Endodermal cell (in vitro differentiated cells): ENCODE measurements around the gene TNPO3. TPM values are rescaled to one million over a fixed set of nuclear protein-coding genes. Genes with fewer than 3 reads are reported as not detected.

Experiments used
- DNase-seq: peaks from one replicate; pipeline ENCODE4 v3.0.0-alpha.2; 2017
- H3K27ac ChIP-seq: 2 replicates; pipeline ENCODE4 v1.5.1; 2013; ENCODE audit warnings: mild to moderate bottlenecking, low read depth, low read length, moderate library complexity
- H3K27me3 ChIP-seq: 2 replicates; pipeline ENCODE4 v1.6.1; 2013; ENCODE audit warnings: mild to moderate bottlenecking, low read length, moderate library complexity; ENCODE audit not compliant: insufficient read depth, control insufficient read depth, poor library complexity, severe bottlenecking
- H3K36me3 ChIP-seq: 2 replicates; pipeline ENCODE4 v1.7.0; 2013; ENCODE audit warnings: mild to moderate bottlenecking, low read length, moderate library complexity; ENCODE audit not compliant: control insufficient read depth, insufficient read depth
- H3K4me1 ChIP-seq: one replicate; pipeline ENCODE4 v1.7.0; 2013; ENCODE audit warnings: low read length; ENCODE audit not compliant: control insufficient read depth, insufficient read depth
- H3K4me3 ChIP-seq: 2 replicates; pipeline ENCODE4 v1.5.1; 2013; ENCODE audit warnings: mild to moderate bottlenecking, low read length, moderate library complexity
- H3K9ac ChIP-seq: 2 replicates; pipeline ENCODE4 v1.6.1; 2013; ENCODE audit warnings: mild to moderate bottlenecking, low read length, moderate library complexity; ENCODE audit not compliant: poor library complexity, severe bottlenecking; ENCODE audit errors: extremely low read depth
- H3K9me3 ChIP-seq: 2 replicates; pipeline ENCODE4 v1.6.1; 2013; ENCODE audit warnings: mild to moderate bottlenecking, low read length, moderate library complexity; ENCODE audit not compliant: control insufficient read depth
- H3K27ac Mint-ChIP-seq: 2 replicates; pipeline ENCODE4 v1.8.0; 2020; ENCODE audit warnings: mixed read lengths
- H3K27me3 Mint-ChIP-seq: 2 replicates; pipeline ENCODE4 v1.8.0; 2021; ENCODE audit warnings: mild to moderate bottlenecking, mixed read lengths; ENCODE audit not compliant: insufficient read depth
- H3K36me3 Mint-ChIP-seq: 2 replicates; pipeline ENCODE4 v1.8.0; 2020; ENCODE audit warnings: low read depth, mixed read lengths
- H3K4me1 Mint-ChIP-seq: 2 replicates; pipeline ENCODE4 v1.8.0; 2020; ENCODE audit warnings: mixed read lengths
- H3K4me3 Mint-ChIP-seq: 2 replicates; pipeline ENCODE4 v1.8.0; 2020; ENCODE audit warnings: mild to moderate bottlenecking, moderate library complexity, mixed read lengths
- H3K9me3 Mint-ChIP-seq: 2 replicates; pipeline ENCODE4 v1.8.0; 2020; ENCODE audit warnings: mild to moderate bottlenecking, mixed read lengths
- CTCF ChIP-seq: fragments of 200-600 bp; sonication (generic); conservative IDR thresholded peaks from 2 replicates; pipeline ENCODE4 v1.5.0; 2021; ENCODE audit warnings: antibody characterized with exemption, mild to moderate bottlenecking
- WGBS, 2 experiments: methylation state at CpG; one replicate each; pipeline versions ENCODE4 v1.1.5 to v1.1.7; 2013; ENCODE audit warnings: missing lambda C conversion rate in 2 of 2, mixed read lengths in 1 of 2; ENCODE audit not compliant: insufficient coverage in 1 of 2, insufficient read length in 1 of 2; 5-methylcytosine and 5-hydroxymethylcytosine counted together
- total RNA-seq, 2 donors: library from RNA; stranded (reverse); fragmentation: NEBNext Ultra II Directional in 1 of 2; extraction: Animal tissue kit (Norgen Biotek cat#: 25700) in 1 of 2; gene quantifications; 2 replicates in 1 of 2; 3 replicates in 1 of 2; pipeline ENCODE4 v1.2.1, GENCODE V29; 2021

Gene TNPO3
- total RNA-seq, 2 donors from 2014 or later = 68.0 to 73.1 TPM

- H3K9ac ChIP-seq = no peak overlapping the region
- Mint-ChIP-seq H3K4me3 (no peak overlapping the region), H3K9me3 (no peaks in the 10 kb centered on the region), H3K27me3 (peaks cover 6% of the 10 kb centered on the region), H3K27ac (no peak overlapping the region), H3K36me3 (no peaks in the 10 kb centered on the region), H3K4me1 (no peaks in the 10 kb centered on the region)
- WGBS, 2 experiments = 100% methylated on average over 1 of the region's 1 CpG; no CpG with 5 or more reads in 1 of the 2 experiments
- no peak for DNase-seq
- H3K27ac ChIP-seq = no peak overlapping the region
- H3K4me1 ChIP-seq = no peaks in the 10 kb centered on the region
- no peaks in the 10 kb centered on the region for H3K9me3 ChIP-seq
- no peaks in the 10 kb centered on the region for H3K36me3 ChIP-seq
- no peaks in the 10 kb centered on the region for H3K27me3 ChIP-seq
- H3K4me3 ChIP-seq = no peak overlapping the region
- TF ChIP-seq CTCF = no peak
Observed at GRCh38 chr7:129073204-129073603, 18.3 kb upstream of the TNPO3 start.

GRCh38 chr7:129072479-129073011 is 17.6 kb upstream of the TNPO3 start:
- Histone ChIP-seq H3K9ac (no peak overlapping the region), H3K27me3 (no peaks in the 10 kb centered on the region), H3K4me1 (no peaks in the 10 kb centered on the region), H3K36me3 (no peaks in the 10 kb centered on the region), H3K4me3 (no peak overlapping the region), H3K9me3 (no peaks in the 10 kb centered on the region), H3K27ac (no peak overlapping the region)
- 91 to 96% methylated on average over 8 to 9 of the region's 9 CpGs for WGBS, 2 experiments
- no peak for TF ChIP-seq CTCF
- DNase-seq = no peak
- Mint-ChIP-seq H3K9me3 (no peaks in the 10 kb centered on the region), H3K4me1 (peaks cover under 1% of the 10 kb centered on the region), H3K27ac (no peak overlapping the region), H3K27me3 (peaks cover 6% of the 10 kb centered on the region), H3K4me3 (no peak overlapping the region), H3K36me3 (no peaks in the 10 kb centered on the region)

- no peak overlapping the region for H3K9ac ChIP-seq
- no peak overlapping the region for H3K4me3 ChIP-seq
- H3K4me1 ChIP-seq = no peaks in the 10 kb centered on the region
- no peak for DNase-seq
- WGBS, 2 experiments = 93 to 97% methylated on average over 5 of the region's 5 CpGs
- no peaks in the 10 kb centered on the region for H3K36me3 ChIP-seq
- no peaks in the 10 kb centered on the region for H3K27me3 ChIP-seq
- Mint-ChIP-seq H3K4me1 (peaks cover 10% of the 10 kb centered on the region), H3K9me3 (no peaks in the 10 kb centered on the region), H3K27ac (no peak overlapping the region), H3K4me3 (no peak overlapping the region), H3K36me3 (no peaks in the 10 kb centered on the region), H3K27me3 (peaks cover 6% of the 10 kb centered on the region)
- no peak for TF ChIP-seq CTCF
- H3K27ac ChIP-seq = no peak overlapping the region
- no peaks in the 10 kb centered on the region for H3K9me3 ChIP-seq
Observed at GRCh38 chr7:129069021-129069420, 14.1 kb upstream of the TNPO3 start.
